HEK293 (cell line): ENCODE data around the gene HUWE1.

Source experiments
- CTCF ChIA-PET: fragments of 350-600 bp; formaldehyde crosslinking; extraction: SDS; loops from one replicate; lab custom pipeline; 2021; ENCODE audit warnings: antibody characterized with exemption; lab: Yijun Ruan, JAX
- POLR2A ChIA-PET: fragments of 300-600 bp; formaldehyde crosslinking; extraction: SDS; loops from one replicate; lab custom pipeline; 2020; ENCODE audit warnings: antibody characterized with exemption, inconsistent platforms; lab: Yijun Ruan, JAX
- H3K27ac ChIP-seq: fragments of 200-500 bp; sonication (Bioruptor generic); 2 replicates; pipeline ENCODE4 v1.5.1; 2014; ENCODE audit warnings: low read depth, low read length, control low read depth, inconsistent platforms; ENCODE audit errors: extremely low read depth
- H3K36me3 ChIP-seq, 2 experiments: fragments of 200-500 bp in 1 of 2; sonication (Bioruptor generic) in 1 of 2; 1 replicate in 1 of 2; 2 replicates in 1 of 2; pipeline ENCODE4 v1.5.1; 2014 to 2017; ENCODE audit warnings: inconsistent platforms in 2 of 2, low read length in 2 of 2; ENCODE audit not compliant: control insufficient read depth in 2 of 2, insufficient read depth in 1 of 2
- H3K4me1 ChIP-seq: fragments of 200-500 bp; sonication (Bioruptor generic); 2 replicates; pipeline ENCODE4 v1.5.1; 2014; ENCODE audit warnings: mild to moderate bottlenecking, low read length, inconsistent platforms; ENCODE audit not compliant: control insufficient read depth, insufficient read depth
- H3K4me3 ChIP-seq: 2 replicates; pipeline ENCODE4 v1.5.1; 2011; ENCODE audit warnings: low read depth, mild to moderate bottlenecking, control low read depth, low read length, moderate library complexity
- H3K9me3 ChIP-seq: fragments of 200-500 bp; sonication (Bioruptor generic); 2 replicates; pipeline ENCODE4 v1.5.1; 2014; ENCODE audit warnings: low read depth, low read length, inconsistent platforms; ENCODE audit not compliant: control insufficient read depth, insufficient read depth
- INSM2 ChIP-seq: fragments of 450-650 bp; formaldehyde crosslinking; IDR thresholded peaks from 2 replicates; pipeline ENCODE4 v1.5.1; 2016; ENCODE audit warnings: missing biosample characterization, missing genetic modification characterization
- KLF1 ChIP-seq: fragments of 450-650 bp; formaldehyde crosslinking; IDR thresholded peaks from 2 replicates; pipeline ENCODE4 v1.5.1; 2016; ENCODE audit warnings: missing biosample characterization, missing genetic modification characterization
- KLF8 ChIP-seq: fragments of 450-650 bp; formaldehyde crosslinking; IDR thresholded peaks from 2 replicates; pipeline ENCODE4 v1.5.1; 2016; ENCODE audit warnings: missing biosample characterization, missing genetic modification characterization
- MZF1 ChIP-seq: fragments of 450-650 bp; formaldehyde crosslinking; IDR thresholded peaks from 2 replicates; pipeline ENCODE4 v1.5.1; 2017; ENCODE audit warnings: missing biosample characterization, missing genetic modification characterization, borderline replicate concordance
- PBX3 ChIP-seq: sonication (generic); formaldehyde crosslinking; IDR thresholded peaks from 2 replicates; pipeline ENCODE4 v1.8.1; 2022; ENCODE audit warnings: mild to moderate bottlenecking, moderate library complexity, missing genetic modification reagents
- PRDM1 ChIP-seq: fragments of 450-650 bp; formaldehyde crosslinking; IDR thresholded peaks from 2 replicates; pipeline ENCODE4; 2016; ENCODE audit warnings: missing biosample characterization, missing genetic modification characterization
- PRDM10 ChIP-seq: fragments of 450-650 bp; formaldehyde crosslinking; IDR thresholded peaks from 2 replicates; pipeline ENCODE4 v1.5.1; 2016; ENCODE audit warnings: missing biosample characterization, missing genetic modification characterization
- SP7 ChIP-seq: fragments of 450-650 bp; formaldehyde crosslinking; IDR thresholded peaks from 2 replicates; pipeline ENCODE4 v1.5.1; 2016; ENCODE audit warnings: missing biosample characterization, missing genetic modification characterization
- ZBTB17 ChIP-seq: fragments of 450-650 bp; formaldehyde crosslinking; IDR thresholded peaks from 2 replicates; pipeline ENCODE4 v1.5.1; 2016; ENCODE audit warnings: missing biosample characterization, missing genetic modification characterization
- ZNF10 ChIP-seq: fragments of 450-650 bp; formaldehyde crosslinking; IDR thresholded peaks from 2 replicates; pipeline ENCODE4 v1.5.1; 2017; ENCODE audit warnings: missing biosample characterization, missing genetic modification characterization
- ZNF112 ChIP-seq: fragments of 450-650 bp; formaldehyde crosslinking; IDR thresholded peaks from 2 replicates; pipeline ENCODE4 v1.5.0; 2017; ENCODE audit warnings: missing biosample characterization, missing genetic modification characterization
- ZNF140 ChIP-seq: fragments of 450-650 bp; formaldehyde crosslinking; IDR thresholded peaks from 2 replicates; pipeline ENCODE4 v1.5.1; 2016; ENCODE audit warnings: missing biosample characterization, missing genetic modification characterization
- ZNF280C ChIP-seq: fragments of 450-650 bp; formaldehyde crosslinking; IDR thresholded peaks from 2 replicates; pipeline ENCODE4 v1.5.1; 2016; ENCODE audit warnings: missing biosample characterization, missing genetic modification characterization
- ZNF335 ChIP-seq: fragments of 450-650 bp; formaldehyde crosslinking; conservative IDR thresholded peaks from 2 replicates; pipeline ENCODE4 v1.5.1; 2016; ENCODE audit warnings: missing biosample characterization, missing genetic modification characterization
- ZNF473 ChIP-seq: fragments of 450-650 bp; formaldehyde crosslinking; IDR thresholded peaks from 2 replicates; pipeline ENCODE4 v1.5.1; 2017; ENCODE audit warnings: missing biosample characterization, missing genetic modification characterization
- ZNF610 ChIP-seq: fragments of 450-650 bp; formaldehyde crosslinking; IDR thresholded peaks from 2 replicates; pipeline ENCODE4 v1.5.1; 2016; ENCODE audit warnings: missing biosample characterization, missing genetic modification characterization, borderline replicate concordance
- ZNF624 ChIP-seq: fragments of 450-650 bp; formaldehyde crosslinking; IDR thresholded peaks from 2 replicates; pipeline ENCODE4 v1.5.1; 2017; ENCODE audit warnings: missing biosample characterization, missing genetic modification characterization
- ZNF707 ChIP-seq: fragments of 450-650 bp; formaldehyde crosslinking; IDR thresholded peaks from 2 replicates; pipeline ENCODE4 v1.5.1; 2016; ENCODE audit warnings: missing biosample characterization, missing genetic modification characterization
- ZNF785 ChIP-seq: fragments of 450-650 bp; formaldehyde crosslinking; IDR thresholded peaks from 2 replicates; pipeline ENCODE4 v1.5.1; 2016; ENCODE audit warnings: missing biosample characterization, missing genetic modification characterization
- ZSCAN5A ChIP-seq: fragments of 450-650 bp; formaldehyde crosslinking; IDR thresholded peaks from 2 replicates; pipeline ENCODE4 v1.5.1; 2016; ENCODE audit warnings: missing biosample characterization, missing genetic modification characterization

HUWE1 gene

GRCh38 chrX:53494436-53494835, 192.1 kb downstream of the HUWE1 start (continued):
- TF ChIP-seq ZNF140 (tag by site-specific recombination): no peak
- no peak for TF ChIP-seq SP7 (tag by site-specific recombination)
- no peak for TF ChIP-seq INSM2 (tag by site-specific recombination)
- no peak for TF ChIP-seq KLF1 (tag by site-specific recombination)

GRCh38 chrX:53486285-53486684, 200.2 kb downstream of the HUWE1 start:
- Histone ChIP-seq H3K9me3 (no peaks in the 10 kb centered on the region), H3K27ac (no peak overlapping the region), H3K36me3 (no peaks in the 10 kb centered on the region), H3K4me1 (no peaks in the 10 kb centered on the region), H3K4me3 (no peak overlapping the region)
- TF ChIP-seq ZNF10 (tag by site-specific recombination) (peak; percentile 86; the same call in 1 of the 2 replicates), PRDM10 (tag by site-specific recombination) (no peak)
- POLR2A ChIA-PET: no interaction called here
- CTCF ChIA-PET: interaction anchor here (0.6 kb wide), 1 partner anchor 243 kb away, joined by 4 read pairs; no protein-coding TSS in a partner anchor

- Histone ChIP-seq H3K4me3 (no peak overlapping the region), H3K36me3 (no peaks in the 10 kb centered on the region), H3K4me1 (no peaks in the 10 kb centered on the region), H3K27ac (no peak overlapping the region), H3K9me3 (no peaks in the 10 kb centered on the region)
- CTCF ChIA-PET: interaction anchor here (0.6 to 9.9 kb wide), 4 partner anchors 10 to 218 kb away, joined by 3 to 203 read pairs (median 41); no protein-coding TSS in a partner anchor
- POLR2A ChIA-PET: no interaction called here
- TF ChIP-seq KLF8: no peak
- no peak for TF ChIP-seq ZNF112
- no peak for TF ChIP-seq ZNF785 (tag by site-specific recombination)
- no peak for TF ChIP-seq ZNF707
- no peak for TF ChIP-seq PRDM1 (tag by site-specific recombination)
- TF ChIP-seq ZNF473 (tag by site-specific recombination): no peak
- no peak for TF ChIP-seq ZNF140 (tag by site-specific recombination)
- no peak for TF ChIP-seq ZNF624 (tag by site-specific recombination)
These were observed 202.6 kb downstream of the HUWE1 start for GRCh38 chrX:53483838-53484405.

GRCh38 chrX:53483416-53483815, 203.1 kb downstream of the HUWE1 start:
- H3K36me3 ChIP-seq: no peaks in the 10 kb centered on the region
- H3K4me1 ChIP-seq: no peaks in the 10 kb centered on the region
- no peaks in the 10 kb centered on the region for H3K9me3 ChIP-seq
- POLR2A ChIA-PET: no interaction called here
- no peak overlapping the region for H3K27ac ChIP-seq
- CTCF ChIA-PET: interaction anchor here (0.6 to 9.9 kb wide), 5 partner anchors 10 to 218 kb away, joined by 3 to 203 read pairs (median 4); no protein-coding TSS in a partner anchor
- H3K4me3 ChIP-seq: no peak overlapping the region
- TF ChIP-seq ZNF335 (no peak), PBX3 (CRISPR knock-in tag) (no peak), ZBTB17 (tag by site-specific recombination) (no peak), ZSCAN5A (no peak), ZNF280C (tag by site-specific recombination) (no peak), ZNF610 (tag by site-specific recombination) (no peak), MZF1 (no peak)
